ENCODE data around the gene GALNT6. TPM values are rescaled to one million over a fixed set of nuclear protein-coding genes. Genes with fewer than 3 reads are reported as not detected.

GALNT6 gene
- total RNA-seq, 1 donor from 2014 or later, result 24.0 TPM

- DNase-seq, result no peak
- intact Hi-C loops (cut with DNase I), result no loop called here
- TF ChIP-seq CTCF (IDR thresholded peaks at IDR 0.05), result no peak
- H3K27ac ChIP-seq, result no peak overlapping the region
- no peaks in the 10 kb centered on the region for H3K9me3 ChIP-seq
- H3K36me3 ChIP-seq, result no peaks in the 10 kb centered on the region
- no peaks in the 10 kb centered on the region for H3K4me1 ChIP-seq
- no peaks in the 10 kb centered on the region for H3K27me3 ChIP-seq (ENCODE audit: low read depth)
- ATAC-seq, result no peak
- no peak overlapping the region for H3K4me3 ChIP-seq
Observed at GRCh38 chr12:51413149-51413548, 21.9 kb upstream of the GALNT6 start.

- no peaks in the 10 kb centered on the region for H3K9me3 ChIP-seq
- H3K27ac ChIP-seq, result no peak overlapping the region
- DNase-seq, result no peak
- no peaks in the 10 kb centered on the region for H3K27me3 ChIP-seq (ENCODE audit: low read depth)
- ATAC-seq, result no peak
- intact Hi-C loops (cut with DNase I), result no loop called here
- TF ChIP-seq CTCF (IDR thresholded peaks at IDR 0.05), result no peak
- no peak overlapping the region for H3K4me3 ChIP-seq
- no peaks in the 10 kb centered on the region for H3K36me3 ChIP-seq
- H3K4me1 ChIP-seq, result no peaks in the 10 kb centered on the region
Observed at GRCh38 chr12:51409846-51410245, 18.6 kb upstream of the GALNT6 start.

- ATAC-seq (no peak), DNase-seq (no peak)
- H3K36me3 ChIP-seq, result no peaks in the 10 kb centered on the region
- no peak overlapping the region for H3K27ac ChIP-seq
- H3K9me3 ChIP-seq, result no peaks in the 10 kb centered on the region
- intact Hi-C loops (cut with DNase I), result no loop called here
- no peaks in the 10 kb centered on the region for H3K4me1 ChIP-seq
- TF ChIP-seq CTCF (IDR thresholded peaks at IDR 0.05), result no peak
- H3K27me3 ChIP-seq (ENCODE audit: low read depth), result no peaks in the 10 kb centered on the region
- no peak overlapping the region for H3K4me3 ChIP-seq
Observed at GRCh38 chr12:51407604-51408003, 16.4 kb upstream of the GALNT6 start.

- no peak overlapping the region for H3K27ac ChIP-seq
- no peak for DNase-seq
- H3K27me3 ChIP-seq (ENCODE audit: low read depth), result no peaks in the 10 kb centered on the region
- TF ChIP-seq CTCF (IDR thresholded peaks at IDR 0.05), result no peak
- no peak for ATAC-seq
- H3K4me1 ChIP-seq, result no peaks in the 10 kb centered on the region
- no peak overlapping the region for H3K4me3 ChIP-seq
- H3K9me3 ChIP-seq, result no peaks in the 10 kb centered on the region
- H3K36me3 ChIP-seq, result no peaks in the 10 kb centered on the region
- intact Hi-C loops (cut with DNase I), result no loop called here
Observed at GRCh38 chr12:51406859-51407258, 15.7 kb upstream of the GALNT6 start.

GRCh38 chr12:51406290-51406689 lies 15.1 kb upstream of the GALNT6 start:
- Histone ChIP-seq H3K27me3 (ENCODE audit: low read depth) (no peaks in the 10 kb centered on the region), H3K4me3 (no peak overlapping the region), H3K9me3 (no peaks in the 10 kb centered on the region), H3K4me1 (no peaks in the 10 kb centered on the region), H3K36me3 (no peaks in the 10 kb centered on the region), H3K27ac (no peak overlapping the region)
- no peak for TF ChIP-seq CTCF (IDR thresholded peaks at IDR 0.05)
- intact Hi-C loops (cut with DNase I), result no loop called here
- ATAC-seq (peak in 1 of 2 donors; percentile 26), DNase-seq (no peak)

GRCh38 chr12:51405801-51406207 lies 14.6 kb upstream of the GALNT6 start:
- intact Hi-C loops (cut with DNase I), result no loop called here
- H3K27me3 ChIP-seq (ENCODE audit: low read depth), result no peaks in the 10 kb centered on the region
- no peak overlapping the region for H3K27ac ChIP-seq
- no peaks in the 10 kb centered on the region for H3K36me3 ChIP-seq
- H3K4me3 ChIP-seq, result no peak overlapping the region
- TF ChIP-seq CTCF (IDR thresholded peaks at IDR 0.05), result no peak
- no peaks in the 10 kb centered on the region for H3K9me3 ChIP-seq
- ATAC-seq (no peak), DNase-seq (no peak)
- no peaks in the 10 kb centered on the region for H3K4me1 ChIP-seq
